GM12878 (cell line): Measurements from ENCODE around the gene IRF8. TPM values are rescaled to one million over a fixed set of nuclear protein-coding genes. Genes with fewer than 3 reads are reported as not detected.
A peak's percentile ranks its signal among the peaks of the same experiment; 100 is the strongest.

Experiments
- ATAC-seq: fragments of 200-7000 bp; cut with Tn5 transposase; 3 replicates; pipeline ENCODE4 v1.9.1; 2020; ENCODE audit warnings: mild to moderate bottlenecking, moderate library complexity
- BruUV-seq: library from RNA; stranded (reverse); fragments of 400-500 nt; replicated peaks from 2 replicates; lab custom pipeline; 2021; lab: Mats Ljungman, UMichigan
- CTCF ChIA-PET: fragments of 300-600 bp; sonication (Branson Sonifier 250); formaldehyde crosslinking; extraction: SDS; loops from one replicate; lab custom pipeline; 2021; ENCODE audit warnings: inconsistent platforms; lab: Yijun Ruan, JAX
- POLR2A ChIA-PET: fragments of 350-600 bp; formaldehyde crosslinking; extraction: SDS; loops from one replicate; lab custom pipeline; 2021; ENCODE audit warnings: inconsistent platforms; lab: Charles Lee
- RAD21 ChIA-PET: fragments of 300-600 bp; sonication (Branson Sonifier 250); formaldehyde crosslinking; loops from one replicate; lab custom pipeline; 2023; ENCODE audit warnings: antibody characterized with exemption; ENCODE audit not compliant: unreplicated experiment; lab: Charles Lee
- SMC1A ChIA-PET: fragments of 300-600 bp; sonication (Branson Sonifier 250); formaldehyde crosslinking; loops from one replicate; lab custom pipeline; 2023; ENCODE audit not compliant: unreplicated experiment, uncharacterized antibody; lab: Charles Lee
- DNase-seq: peaks from one replicate; pipeline ENCODE4 v3.0.0-alpha.2; 2011; ENCODE audit warnings: low read depth, low spot score
- FAIRE-seq: peaks from 3 replicates; lab custom pipeline; 2011; peaks lifted over from hg19 to GRCh38; lab: Jason Lieb, UNC
- H2AFZ ChIP-seq: 2 replicates; pipeline ENCODE4 v1.6.0; 2011; ENCODE audit warnings: low read depth, low read length, control low read depth; ENCODE audit not compliant: control insufficient read depth
- H3K27ac ChIP-seq: 2 replicates; pipeline ENCODE4 v1.5.1; 2011; ENCODE audit warnings: control low read depth; ENCODE audit not compliant: control insufficient read depth, insufficient read depth
- H3K27me3 ChIP-seq, 2 experiments: replicated peaks in 1 of 2; 2 replicates each; pipeline versions ENCODE4 v1.6.0 to v1.6.1; 2011; ENCODE audit warnings: low read length in 1 of 2; ENCODE audit not compliant: control insufficient read depth in 2 of 2, insufficient read depth in 2 of 2
- H3K36me3 ChIP-seq, 2 experiments: 2 replicates each; pipeline ENCODE4 v1.5.1; 2011; ENCODE audit warnings: low read length in 1 of 2; ENCODE audit not compliant: control insufficient read depth in 2 of 2, insufficient read depth in 2 of 2
- H3K4me1 ChIP-seq: 2 replicates; pipeline ENCODE4 v1.6.1; 2011; ENCODE audit warnings: mild to moderate bottlenecking, low read length, moderate library complexity, mixed read lengths; ENCODE audit not compliant: control insufficient read depth, insufficient read depth
- H3K4me2 ChIP-seq: 2 replicates; pipeline ENCODE4 v1.6.0; 2011; ENCODE audit warnings: control low read depth; ENCODE audit not compliant: control insufficient read depth, insufficient read depth
- H3K4me3 ChIP-seq: fragments of 200-600 bp; sonication (generic); 2 replicates; pipeline ENCODE4 v1.5.1; 2016
- H3K79me2 ChIP-seq: 2 replicates; pipeline ENCODE4 v1.6.0; 2011; ENCODE audit warnings: low read length; ENCODE audit not compliant: control insufficient read depth, insufficient read depth
- H3K9ac ChIP-seq: 2 replicates; pipeline ENCODE4 v1.8.0; 2011; ENCODE audit warnings: low read length, control low read depth, mixed read lengths; ENCODE audit not compliant: control insufficient read depth, insufficient read depth
- H3K9me3 ChIP-seq: replicated peaks from 3 replicates; pipeline ENCODE4 v1.5.1; 2011; ENCODE audit warnings: mild to moderate bottlenecking, low read length; ENCODE audit not compliant: control insufficient read depth, insufficient read depth
- H4K20me1 ChIP-seq: 2 replicates; pipeline ENCODE4 v1.6.0; 2011; ENCODE audit not compliant: control insufficient read depth, insufficient read depth
- BHLHE40 ChIP-seq, 2 experiments: fragments of 450-650 bp in 1 of 2; IDR thresholded peaks; 2 replicates each; pipeline ENCODE4 v1.6.1; 2011 to 2017; ENCODE audit warnings: low read depth in 2 of 2, borderline replicate concordance in 1 of 2, improper control_type of control experiment in 1 of 2, low read length in 1 of 2, mild to moderate bottlenecking in 1 of 2
- ETV6 ChIP-seq, 2 experiments: fragments of 450-650 bp in 1 of 2; IDR thresholded peaks in 1 of 2; conservative IDR thresholded peaks in 1 of 2; 2 replicates each; pipeline ENCODE4 v1.6.1; 2014; ENCODE audit warnings: antibody characterized with exemption in 1 of 2, borderline replicate concordance in 1 of 2, low read depth in 1 of 2, mild to moderate bottlenecking in 1 of 2, moderate library complexity in 1 of 2
- MTA3 ChIP-seq: IDR thresholded peaks from 2 replicates; pipeline ENCODE4 v1.6.1; 2012; ENCODE audit warnings: low read length, inconsistent platforms, borderline replicate concordance
- POLR2A ChIP-seq: IDR thresholded peaks from 2 replicates; pipeline ENCODE4 v1.6.1; 2011; ENCODE audit warnings: low read depth, mild to moderate bottlenecking, low read length
- POLR2AphosphoS5 ChIP-seq: IDR thresholded peaks from 2 replicates; pipeline ENCODE4 v1.6.1; 2011; ENCODE audit warnings: mild to moderate bottlenecking, low read length, inconsistent platforms
- SRF ChIP-seq, 2 experiments: IDR thresholded peaks; 2 replicates each; pipeline ENCODE4 v1.6.1; 2011; ENCODE audit warnings: low read depth in 2 of 2, low read length in 2 of 2, mild to moderate bottlenecking in 1 of 2, moderate library complexity in 1 of 2
- STAT1 ChIP-seq: fragments of 450-650 bp; conservative IDR thresholded peaks from 2 replicates; pipeline ENCODE4 v1.6.1; 2014; ENCODE audit warnings: antibody characterized with exemption, mild to moderate bottlenecking
- SUPT20H ChIP-seq: IDR thresholded peaks from 2 replicates; pipeline ENCODE4 v1.6.1; 2011; ENCODE audit warnings: low read depth, mild to moderate bottlenecking, low read length, moderate library complexity, borderline replicate concordance; ENCODE audit not compliant: control insufficient read depth
- TCF12 ChIP-seq: IDR thresholded peaks from 2 replicates; pipeline ENCODE4 v1.6.1; 2011; ENCODE audit warnings: low read depth, mild to moderate bottlenecking, low read length
- YBX1 ChIP-seq: fragments of 450-650 bp; IDR thresholded peaks from 2 replicates; pipeline ENCODE4 v1.6.1; 2016; ENCODE audit warnings: antibody characterized with exemption
- WGBS: methylation state at CpG from one replicate; pipeline ENCODE4 v1.1.6; 2016; ENCODE audit warnings: low lambda C conversion rate; ENCODE audit not compliant: insufficient replicate concordance, insufficient coverage; ENCODE audit errors: missing lambda C conversion rate; 5-methylcytosine and 5-hydroxymethylcytosine counted together
- in situ Hi-C: fragments of 300-500 bp; cut with MboI; formaldehyde crosslinking; loops from 9 replicates; pipeline ENCODE4 v1.14.3; 2018; ENCODE audit warnings: mixed read lengths
- intact Hi-C: fragments of 100-400 bp; cut with micrococcal nuclease; formaldehyde crosslinking; loops from one replicate; pipeline ENCODE4 v1.14.2; 2022; ENCODE audit not compliant: unreplicated experiment
- polyA plus RNA-seq, 11 experiments: library from polyadenylated mRNA; depleted of rRNA in 4 of 11; unstranded in 6 of 11; stranded (reverse) in 5 of 11; fragments of >200 nt; fragmentation: Nextera tagmentation in 4 of 11; fragmentation: Illumina TruSeq in 1 of 11; extraction: Ambion mirVana in 4 of 11; extraction: Trizol in 1 of 11; gene quantifications; 1 replicate in 1 of 11; 2 replicates in 10 of 11; pipeline versions ENCODE4 v1.2.1 to v1.2.3, GENCODE V29; 2011 to 2016; ENCODE audit warnings: inconsistent platforms in 2 of 11, missing spikeins in 2 of 11, low read depth in 1 of 11
- total RNA-seq, 4 experiments: library from RNA; depleted of rRNA in 3 of 4; stranded (reverse); fragments of >200 nt in 3 of 4; fragmentation: Illumina TruSeq in 1 of 4; extraction: Trizol in 1 of 4; gene quantifications; 2 replicates each; pipeline versions ENCODE4 v1.2.1 to v1.2.3, GENCODE V29; 2013 to 2021
- TF ChIP-seq, protein P1 (sequence below): fragments of 450-650 bp; conservative IDR thresholded peaks from 2 replicates; pipeline ENCODE4 v1.6.1; 2017; ENCODE audit warnings: mild to moderate bottlenecking, moderate library complexity
- TF ChIP-seq, protein P2 (sequence below): IDR thresholded peaks from 2 replicates; pipeline ENCODE4 v1.6.1; 2011; ENCODE audit warnings: mild to moderate bottlenecking, low read depth, low read length, moderate library complexity; ENCODE audit not compliant: insufficient replicate concordance
- TF ChIP-seq, protein P3 (sequence below): fragments of 450-650 bp; formaldehyde crosslinking; IDR thresholded peaks from 2 replicates; pipeline ENCODE4 v1.5.0; 2022; ENCODE audit warnings: mild to moderate bottlenecking, missing genetic modification characterization

IRF8 gene
- total and polyA plus RNA-seq, 10 of the 15 experiments (the other 5 are each of a cell fraction or from before 2014, with no cell fraction given) = 17.1 to 237 (median 172) TPM

DNA sequence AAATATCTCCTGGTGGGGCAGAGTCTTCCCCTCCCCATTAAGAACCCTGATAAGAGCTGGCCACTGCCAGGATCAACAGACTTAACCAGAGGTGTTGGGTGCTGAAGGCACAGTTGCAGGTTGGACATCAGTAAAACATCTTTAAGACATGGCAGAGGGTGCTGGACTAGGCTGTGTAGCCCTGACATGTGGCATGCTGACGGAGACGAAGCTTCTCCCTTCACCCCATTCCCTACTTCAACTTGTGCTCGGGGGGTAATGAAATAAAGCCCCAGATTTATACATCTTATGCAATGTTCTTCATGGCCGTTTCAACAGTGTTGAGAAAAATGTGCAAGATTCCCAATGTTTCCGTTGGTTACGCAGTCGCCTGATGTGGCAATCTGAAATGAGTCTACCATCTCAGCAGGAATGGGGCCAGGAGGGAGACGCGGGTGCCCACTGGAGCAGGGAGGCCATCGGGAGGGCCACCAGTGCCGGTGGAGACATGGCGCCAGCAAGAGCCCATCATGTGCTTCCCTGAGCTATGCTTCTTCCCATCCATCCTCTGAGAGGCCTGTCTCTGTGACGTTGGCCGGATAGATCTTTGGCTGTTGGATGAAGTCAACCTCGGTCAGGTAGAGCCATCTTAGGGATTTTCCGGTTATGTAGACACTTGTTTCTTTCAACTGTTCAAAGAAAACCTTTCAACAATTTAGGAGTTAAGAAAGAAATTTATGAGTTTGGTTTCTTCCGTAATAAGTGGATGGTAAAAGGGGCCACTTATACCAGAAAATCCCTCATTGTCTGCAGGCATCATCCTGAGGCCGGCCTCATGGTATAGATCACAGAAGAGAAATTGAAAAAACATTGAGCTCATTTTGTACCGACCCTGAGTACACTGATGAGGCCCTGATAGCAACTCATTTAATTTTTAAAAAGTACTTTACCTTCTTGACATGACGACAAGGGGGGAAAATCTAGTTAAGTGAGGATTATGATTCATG lies 6.4 kb downstream of the IRF8 start:
- no TSS peak for BruUV-seq
- RAD21 ChIA-PET = interaction anchor here (1.0 to 16.0 kb wide), 4 partner anchors 11 to 84 kb away, joined by 3 to 211 read pairs (median 19); no protein-coding TSS in a partner anchor
- Histone ChIP-seq H3K27me3 (no peaks in the 10 kb centered on the region), H3K4me1 (peaks cover 60% of the 10 kb centered on the region), H3K9me3 (no peaks in the 10 kb centered on the region; the same call in 2 of the 3 replicates), H3K9ac (peak overlapping the region; percentile 24; the same call in 1 of the 2 replicates), H2AFZ (no peak overlapping the region), H3K79me2 (peaks cover 99% of the 10 kb centered on the region), H3K36me3 (peaks cover 22 to 45% of the 10 kb centered on the region in 2 experiments), H3K27ac (peak overlapping the region; percentile 89), H4K20me1 (no peaks in the 10 kb centered on the region), H3K4me2 (peak overlapping the region; percentile 98), H3K4me3 (peak overlapping the region; percentile 69)
- no peak for ATAC-seq
- intact Hi-C loops (no loop called here), in situ Hi-C loops (loop anchor here (10.0 kb wide), 1 partner anchor 109 kb away; no protein-coding TSS in a partner anchor)
- SMC1A ChIA-PET = interaction anchor here (0.9 to 14.8 kb wide), 11 partner anchors 11 to 111 kb away, joined by 3 to 289 read pairs (median 3); no protein-coding TSS in a partner anchor
- FAIRE-seq = no peak
- POLR2A ChIA-PET = interaction anchor here (0.7 to 1.6 kb wide), 5 partner anchors 10 to 93 kb away, joined by 3 to 9 read pairs (median 4); no protein-coding TSS in a partner anchor
- CTCF ChIA-PET = interaction anchor here (1.1 to 13.4 kb wide), 5 partner anchors 12 to 84 kb away, joined by 3 to 205 read pairs (median 8); no protein-coding TSS in a partner anchor
- 54% methylated on average over 20 of the region's 20 CpGs for WGBS
- no peak for DNase-seq
- TF ChIP-seq, protein P1, sequence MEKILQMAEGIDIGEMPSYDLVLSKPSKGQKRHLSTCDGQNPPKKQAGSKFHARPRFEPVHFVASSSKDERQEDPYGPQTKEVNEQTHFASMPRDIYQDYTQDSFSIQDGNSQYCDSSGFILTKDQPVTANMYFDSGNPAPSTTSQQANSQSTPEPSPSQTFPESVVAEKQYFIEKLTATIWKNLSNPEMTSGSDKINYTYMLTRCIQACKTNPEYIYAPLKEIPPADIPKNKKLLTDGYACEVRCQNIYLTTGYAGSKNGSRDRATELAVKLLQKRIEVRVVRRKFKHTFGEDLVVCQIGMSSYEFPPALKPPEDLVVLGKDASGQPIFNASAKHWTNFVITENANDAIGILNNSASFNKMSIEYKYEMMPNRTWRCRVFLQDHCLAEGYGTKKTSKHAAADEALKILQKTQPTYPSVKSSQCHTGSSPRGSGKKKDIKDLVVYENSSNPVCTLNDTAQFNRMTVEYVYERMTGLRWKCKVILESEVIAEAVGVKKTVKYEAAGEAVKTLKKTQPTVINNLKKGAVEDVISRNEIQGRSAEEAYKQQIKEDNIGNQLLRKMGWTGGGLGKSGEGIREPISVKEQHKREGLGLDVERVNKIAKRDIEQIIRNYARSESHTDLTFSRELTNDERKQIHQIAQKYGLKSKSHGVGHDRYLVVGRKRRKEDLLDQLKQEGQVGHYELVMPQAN = 0 out of 2 replicates have a peak, but pooled peaks have one; percentile 24
- TF ChIP-seq SUPT20H (no peak), BHLHE40 (IDR thresholded peaks at IDR 0.05; ENCODE audit: borderline replicate concordance in 1 of 2, low read depth in 2 of 2, low read length in 1 of 2) (no peak), POLR2AphosphoS5 (peak; percentile 21; the same call in 1 of the 2 replicates), YBX1 (no peak), TCF12 (no peak), MTA3 (0 out of 2 replicates have a peak, but pooled peaks have one; percentile 20), POLR2A (peak; percentile 68), STAT1 (no peak), SRF (IDR thresholded peaks at IDR 0.05; ENCODE audit: low read depth in 2 of 2, low read length in 2 of 2) (no peak), ETV6 (conservative IDR thresholded peaks at IDR 0.05 in 1 of 2, IDR thresholded peaks at IDR 0.05 in 1 of 2; ENCODE audit: borderline replicate concordance in 1 of 2, low read depth in 1 of 2) (no peak)
- TF ChIP-seq, protein P2, sequence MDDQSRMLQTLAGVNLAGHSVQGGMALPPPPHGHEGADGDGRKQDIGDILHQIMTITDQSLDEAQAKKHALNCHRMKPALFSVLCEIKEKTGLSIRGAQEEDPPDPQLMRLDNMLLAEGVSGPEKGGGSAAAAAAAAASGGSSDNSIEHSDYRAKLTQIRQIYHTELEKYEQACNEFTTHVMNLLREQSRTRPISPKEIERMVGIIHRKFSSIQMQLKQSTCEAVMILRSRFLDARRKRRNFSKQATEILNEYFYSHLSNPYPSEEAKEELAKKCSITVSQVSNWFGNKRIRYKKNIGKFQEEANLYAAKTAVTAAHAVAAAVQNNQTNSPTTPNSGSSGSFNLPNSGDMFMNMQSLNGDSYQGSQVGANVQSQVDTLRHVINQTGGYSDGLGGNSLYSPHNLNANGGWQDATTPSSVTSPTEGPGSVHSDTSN = no peak
- TF ChIP-seq, protein P3, sequence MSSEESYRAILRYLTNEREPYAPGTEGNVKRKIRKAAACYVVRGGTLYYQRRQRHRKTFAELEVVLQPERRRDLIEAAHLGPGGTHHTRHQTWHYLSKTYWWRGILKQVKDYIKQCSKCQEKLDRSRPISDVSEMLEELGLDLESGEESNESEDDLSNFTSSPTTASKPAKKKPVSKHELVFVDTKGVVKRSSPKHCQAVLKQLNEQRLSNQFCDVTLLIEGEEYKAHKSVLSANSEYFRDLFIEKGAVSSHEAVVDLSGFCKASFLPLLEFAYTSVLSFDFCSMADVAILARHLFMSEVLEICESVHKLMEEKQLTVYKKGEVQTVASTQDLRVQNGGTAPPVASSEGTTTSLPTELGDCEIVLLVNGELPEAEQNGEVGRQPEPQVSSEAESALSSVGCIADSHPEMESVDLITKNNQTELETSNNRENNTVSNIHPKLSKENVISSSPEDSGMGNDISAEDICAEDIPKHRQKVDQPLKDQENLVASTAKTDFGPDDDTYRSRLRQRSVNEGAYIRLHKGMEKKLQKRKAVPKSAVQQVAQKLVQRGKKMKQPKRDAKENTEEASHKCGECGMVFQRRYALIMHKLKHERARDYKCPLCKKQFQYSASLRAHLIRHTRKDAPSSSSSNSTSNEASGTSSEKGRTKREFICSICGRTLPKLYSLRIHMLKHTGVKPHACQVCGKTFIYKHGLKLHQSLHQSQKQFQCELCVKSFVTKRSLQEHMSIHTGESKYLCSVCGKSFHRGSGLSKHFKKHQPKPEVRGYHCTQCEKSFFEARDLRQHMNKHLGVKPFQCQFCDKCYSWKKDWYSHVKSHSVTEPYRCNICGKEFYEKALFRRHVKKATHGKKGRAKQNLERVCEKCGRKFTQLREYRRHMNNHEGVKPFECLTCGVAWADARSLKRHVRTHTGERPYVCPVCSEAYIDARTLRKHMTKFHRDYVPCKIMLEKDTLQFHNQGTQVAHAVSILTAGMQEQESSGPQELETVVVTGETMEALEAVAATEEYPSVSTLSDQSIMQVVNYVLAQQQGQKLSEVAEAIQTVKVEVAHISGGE (CRISPR knock-in tag) = no peak
